NT2/D1 (cell line): ENCODE results near the gene PRDM11.
A peak's percentile ranks its signal among the peaks of the same experiment; 100 is the strongest.

Source experiments
- DNase-seq: peaks from one replicate; pipeline ENCODE4 v3.0.0-alpha.2; 2011; ENCODE audit warnings: low read depth, low spot score
- H3K27me3 ChIP-seq: 2 replicates; pipeline ENCODE4 v1.6.0; 2011; ENCODE audit warnings: mild to moderate bottlenecking; ENCODE audit not compliant: insufficient read length, insufficient read depth
- H3K36me3 ChIP-seq: 2 replicates; pipeline ENCODE4 v1.6.1; 2011; ENCODE audit warnings: mild to moderate bottlenecking, low read length, mixed read lengths; ENCODE audit not compliant: insufficient read depth, insufficient read length
- H3K4me1 ChIP-seq: 2 replicates; pipeline ENCODE4 v1.5.1; 2011; ENCODE audit not compliant: insufficient read depth, insufficient read length
- H3K4me3 ChIP-seq: 2 replicates; pipeline ENCODE4 v1.5.1; 2011; ENCODE audit warnings: low read depth; ENCODE audit not compliant: insufficient read length
- H3K9ac ChIP-seq: 2 replicates; pipeline ENCODE4 v1.6.0; 2011; ENCODE audit warnings: low read depth; ENCODE audit not compliant: insufficient read length
- H3K9me3 ChIP-seq: 2 replicates; pipeline ENCODE4 v1.5.1; 2011; ENCODE audit warnings: mild to moderate bottlenecking, low read length; ENCODE audit not compliant: insufficient read depth
- SUZ12 ChIP-seq: IDR thresholded peaks from 2 replicates; pipeline ENCODE4 v1.6.1; 2011; ENCODE audit not compliant: insufficient read length, insufficient read depth; ENCODE audit errors: extremely low read depth
- YY1 ChIP-seq: IDR thresholded peaks from 2 replicates; pipeline ENCODE4 v1.6.1; 2011; ENCODE audit not compliant: insufficient read length, insufficient read depth
- ZNF274 ChIP-seq: IDR thresholded peaks from 2 replicates; pipeline ENCODE4 v1.6.1; 2011; ENCODE audit warnings: mild to moderate bottlenecking, low read depth, low read length

Gene PRDM11

DNA sequence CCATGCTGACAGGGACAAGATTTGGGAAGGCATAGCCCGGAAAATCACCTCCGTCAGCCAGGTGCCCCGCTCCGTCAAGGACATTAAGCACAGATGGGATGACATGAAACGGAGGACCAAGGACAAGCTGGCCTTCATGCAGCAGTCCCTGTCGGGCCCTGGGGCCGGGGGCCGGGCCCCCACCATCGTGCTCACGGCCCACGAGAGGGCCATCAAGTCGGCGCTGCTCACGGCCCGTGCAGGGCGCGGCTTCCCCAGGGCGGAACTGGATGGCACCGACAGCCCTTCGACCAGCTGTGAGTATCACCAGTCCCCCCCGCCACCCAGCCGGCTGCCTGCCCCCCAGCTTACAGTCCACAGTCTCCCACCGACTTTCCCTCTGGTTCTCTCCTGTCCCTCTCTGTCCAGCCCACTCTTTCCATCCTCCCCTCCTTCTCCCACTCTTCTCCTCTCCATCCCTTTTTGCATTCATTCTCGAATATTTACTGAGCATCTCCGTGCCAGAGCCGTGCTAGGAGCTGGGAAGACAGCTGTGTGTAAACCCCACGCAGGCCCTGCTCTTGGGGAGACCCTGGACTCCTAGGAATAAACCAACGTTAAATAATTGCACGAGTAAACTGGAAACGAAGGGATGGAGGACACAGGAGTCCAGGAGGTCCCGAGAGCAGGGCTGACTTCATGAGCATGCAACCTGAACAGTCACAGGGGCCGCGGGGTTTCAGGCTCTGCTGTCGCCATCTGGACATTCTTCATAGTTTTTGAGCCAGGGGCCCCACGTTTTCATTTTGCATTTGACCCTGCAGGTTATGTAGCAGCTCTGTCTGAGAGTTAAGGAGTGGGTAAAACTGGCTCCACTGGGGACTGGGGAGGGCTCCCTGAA is 62.8 kb downstream of the PRDM11 start:
- peaks cover 28% of the 10 kb centered on the region for H3K4me1 ChIP-seq
- TF ChIP-seq YY1, result no peak
- TF ChIP-seq ZNF274, result no peak
- TF ChIP-seq SUZ12, result no peak
- no peak for DNase-seq
- H3K27me3 ChIP-seq, result no peaks in the 10 kb centered on the region
- H3K4me3 ChIP-seq, result no peak overlapping the region
- H3K36me3 ChIP-seq, result peaks cover 49% of the 10 kb centered on the region
- no peaks in the 10 kb centered on the region for H3K9me3 ChIP-seq
- peak overlapping the region; percentile 39 for H3K9ac ChIP-seq

DNA sequence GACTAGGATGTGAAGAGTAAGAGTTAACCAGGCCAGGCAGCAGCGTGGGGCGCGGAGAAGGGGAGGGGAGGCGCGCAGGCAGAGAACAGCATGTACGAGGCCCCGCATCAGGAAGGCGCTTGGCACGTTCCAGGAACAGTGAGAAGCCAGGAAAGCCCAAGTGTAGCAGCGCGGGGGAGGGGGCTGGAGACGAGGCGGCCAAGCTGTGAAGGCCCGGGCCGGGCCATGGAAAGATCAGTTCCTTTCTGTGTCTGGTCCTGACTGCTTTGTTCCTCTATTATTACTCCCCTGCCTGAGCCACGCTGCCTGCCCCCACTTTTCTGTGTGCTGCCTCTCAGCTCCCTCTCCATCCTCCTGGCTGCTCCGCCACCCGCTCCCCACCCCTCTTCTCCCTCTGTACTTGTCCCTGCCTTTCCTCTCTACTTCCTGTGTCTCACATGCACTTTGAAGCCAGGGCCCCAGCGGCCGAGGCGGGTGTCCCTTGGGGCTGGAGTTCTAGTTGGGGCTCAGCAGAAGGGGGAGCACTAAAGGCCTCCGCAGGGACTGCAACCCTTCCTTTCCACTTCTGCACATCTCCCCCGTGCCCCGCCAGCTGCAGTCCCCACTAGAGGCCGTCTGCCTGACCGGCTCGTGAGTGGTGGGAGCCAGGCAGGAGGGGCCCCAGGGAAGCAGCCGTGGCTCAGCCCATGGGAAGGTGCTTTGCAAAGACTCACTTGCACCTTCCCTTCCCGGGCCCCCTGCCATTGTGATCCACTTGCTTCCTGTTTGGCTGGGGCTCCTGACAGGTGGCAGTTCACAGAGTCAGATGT is 63.7 kb downstream of the PRDM11 start:
- Histone ChIP-seq H3K36me3 (peaks cover 45% of the 10 kb centered on the region), H3K27me3 (no peaks in the 10 kb centered on the region), H3K9me3 (no peaks in the 10 kb centered on the region), H3K4me3 (no peak overlapping the region), H3K9ac (peak overlapping the region; percentile 39), H3K4me1 (peaks cover 22% of the 10 kb centered on the region)
- TF ChIP-seq ZNF274, result no peak
- no peak for TF ChIP-seq YY1
- no peak for TF ChIP-seq SUZ12
- DNase-seq, result peak; percentile 23

DNA sequence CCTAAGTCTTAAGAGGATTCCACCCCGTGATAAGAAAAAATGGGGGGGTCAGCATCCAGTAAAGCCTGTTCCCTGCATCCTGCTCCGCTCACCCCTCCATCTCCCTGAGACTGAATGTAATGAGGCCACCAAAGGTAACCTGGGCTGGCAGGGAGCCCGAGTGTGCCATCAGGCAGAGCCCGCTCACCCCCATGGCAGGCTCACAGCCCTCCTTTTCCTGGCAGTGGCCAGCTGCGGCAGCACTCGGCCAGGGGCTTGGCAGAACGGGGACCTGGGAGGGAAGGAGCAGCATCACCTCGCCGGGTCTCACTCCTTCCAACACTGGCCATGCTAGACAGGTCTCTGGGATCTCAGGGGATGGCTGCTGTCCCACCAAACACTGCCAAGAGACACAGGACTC is 64.4 kb downstream of the PRDM11 start:
- no peaks in the 10 kb centered on the region for H3K27me3 ChIP-seq
- H3K4me1 ChIP-seq, result peaks cover 22% of the 10 kb centered on the region
- no peak for DNase-seq
- no peaks in the 10 kb centered on the region for H3K9me3 ChIP-seq
- H3K9ac ChIP-seq, result no peak overlapping the region
- H3K4me3 ChIP-seq, result no peak overlapping the region
- TF ChIP-seq YY1, result no peak
- no peak for TF ChIP-seq SUZ12
- TF ChIP-seq ZNF274, result no peak
- H3K36me3 ChIP-seq, result peaks cover 38% of the 10 kb centered on the region

DNA sequence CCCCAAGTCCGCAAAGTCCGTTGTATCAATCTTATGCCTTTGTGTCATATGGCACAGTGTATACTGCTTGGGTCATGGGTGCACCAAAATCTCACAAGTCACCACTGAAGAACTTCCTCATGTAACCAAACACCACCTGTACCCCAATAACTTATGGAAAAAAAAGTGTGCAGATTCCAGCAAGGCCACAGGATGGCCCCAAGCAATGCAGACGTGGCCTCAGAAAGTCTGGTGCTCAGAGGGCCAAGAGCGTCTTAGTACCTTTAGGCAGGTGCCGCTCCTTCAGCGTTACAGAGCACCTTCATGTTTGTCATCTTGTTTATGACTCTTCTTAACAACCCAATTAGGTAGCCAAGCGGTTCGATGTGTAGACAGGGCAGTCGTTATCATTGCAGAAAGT is 65.3 kb downstream of the PRDM11 start:
- peaks cover 37% of the 10 kb centered on the region for H3K36me3 ChIP-seq
- no peaks in the 10 kb centered on the region for H3K27me3 ChIP-seq
- H3K9ac ChIP-seq, result no peak overlapping the region
- H3K4me1 ChIP-seq, result peaks cover 22% of the 10 kb centered on the region
- no peaks in the 10 kb centered on the region for H3K9me3 ChIP-seq
- DNase-seq, result no peak
- TF ChIP-seq SUZ12, result no peak
- TF ChIP-seq YY1, result no peak
- no peak for TF ChIP-seq ZNF274
- H3K4me3 ChIP-seq, result no peak overlapping the region

DNA sequence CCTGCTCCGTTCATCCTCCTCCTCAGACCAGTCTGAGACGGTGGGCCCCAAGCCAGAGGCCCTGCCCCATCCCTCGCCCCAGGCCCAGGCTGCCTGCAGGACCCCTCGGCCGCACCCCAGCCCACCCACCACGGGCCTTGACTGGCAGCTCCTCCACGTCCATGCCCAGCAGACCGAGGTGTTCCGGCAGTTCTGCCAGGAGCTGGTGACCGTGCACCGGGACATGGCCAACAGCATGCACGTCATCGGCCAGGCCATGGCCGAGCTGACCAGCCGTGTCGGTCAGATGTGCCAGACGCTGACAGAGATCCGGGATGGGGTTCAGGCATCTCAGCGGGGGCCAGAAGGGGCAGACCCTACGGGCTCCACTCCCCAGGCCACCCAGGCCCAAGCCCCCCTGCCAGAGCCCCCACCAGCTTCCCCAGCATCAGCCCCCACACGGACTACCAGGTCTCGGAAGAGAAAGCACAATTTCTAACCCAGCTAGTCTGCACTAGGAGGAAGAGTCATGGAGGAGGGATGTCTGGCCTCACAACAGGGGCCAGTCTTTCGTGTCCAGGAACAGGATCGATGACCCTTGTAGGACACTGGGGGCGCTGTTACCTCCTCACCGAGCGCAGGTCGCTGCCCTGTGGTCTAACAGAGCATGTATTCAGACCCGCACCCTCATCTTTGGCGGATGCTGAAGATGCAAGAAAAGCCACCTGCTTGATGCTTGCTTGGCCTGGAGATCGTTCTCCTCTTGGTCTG is 66.3 kb downstream of the PRDM11 start:
- Histone ChIP-seq H3K4me1 (peaks cover 22% of the 10 kb centered on the region), H3K9me3 (no peaks in the 10 kb centered on the region), H3K9ac (no peak overlapping the region), H3K36me3 (peaks cover 37% of the 10 kb centered on the region), H3K27me3 (no peaks in the 10 kb centered on the region), H3K4me3 (no peak overlapping the region)
- no peak for TF ChIP-seq ZNF274
- TF ChIP-seq YY1, result no peak
- TF ChIP-seq SUZ12, result no peak
- DNase-seq, result peak; percentile 55

DNA sequence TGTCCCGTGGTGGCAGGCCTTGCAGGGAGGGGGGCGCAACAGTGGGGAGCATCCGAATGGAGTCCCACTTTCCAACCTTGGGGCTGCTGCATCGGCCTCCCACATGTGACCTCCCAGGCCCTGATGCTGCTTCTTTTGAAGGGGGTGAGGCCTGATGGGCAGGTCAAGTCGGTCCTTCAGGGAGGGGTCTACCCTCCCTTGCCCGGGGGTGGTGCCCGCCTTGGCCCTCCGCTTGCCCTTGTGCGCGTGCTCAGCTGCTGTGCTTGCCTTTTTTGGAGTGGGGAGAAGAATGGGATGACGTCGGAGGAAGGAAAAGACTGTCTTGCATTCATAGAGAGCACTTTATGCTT is 66.9 kb downstream of the PRDM11 start:
- no peaks in the 10 kb centered on the region for H3K9me3 ChIP-seq
- no peak overlapping the region for H3K4me3 ChIP-seq
- H3K27me3 ChIP-seq, result no peaks in the 10 kb centered on the region
- DNase-seq, result no peak
- H3K36me3 ChIP-seq, result peaks cover 37% of the 10 kb centered on the region
- no peak overlapping the region for H3K9ac ChIP-seq
- TF ChIP-seq YY1 (no peak), SUZ12 (no peak), ZNF274 (no peak)
- peaks cover 17% of the 10 kb centered on the region for H3K4me1 ChIP-seq

DNA sequence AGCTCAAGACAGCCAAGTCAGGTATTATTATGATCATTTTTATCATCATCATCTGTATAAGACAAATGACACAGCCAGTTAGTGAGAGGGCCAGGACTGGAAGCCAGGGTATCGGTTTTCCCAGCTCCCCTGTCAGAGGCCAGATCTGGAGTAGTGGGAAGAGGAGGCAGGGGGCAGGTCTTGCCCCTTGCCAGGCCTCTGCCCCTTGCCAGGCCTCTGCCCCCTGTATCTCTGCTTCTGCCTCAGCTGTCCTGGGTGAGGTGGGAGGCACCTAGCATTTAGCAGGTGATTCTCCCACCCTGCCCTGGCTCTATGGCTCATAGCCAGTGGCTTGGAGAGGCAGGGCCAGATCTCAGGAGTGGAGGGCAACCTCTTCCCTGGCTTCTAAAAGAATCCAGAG is 67.3 kb downstream of the PRDM11 start:
- no peak for TF ChIP-seq ZNF274
- TF ChIP-seq SUZ12, result no peak
- no peak for TF ChIP-seq YY1
- Histone ChIP-seq H3K36me3 (peaks cover 37% of the 10 kb centered on the region), H3K9me3 (no peaks in the 10 kb centered on the region), H3K4me1 (peaks cover 17% of the 10 kb centered on the region), H3K27me3 (no peaks in the 10 kb centered on the region), H3K4me3 (no peak overlapping the region), H3K9ac (no peak overlapping the region)
- DNase-seq, result no peak
